Stimulated activated CD4-positive, alpha-beta T cell treated with anti-CD3 and anti-CD28 coated beads, Interleukin-1b, Interleukin-23, amount 100 ng/mL, for 4 hours (primary cell): ENCODE measurements around the gene ADAMTS12.
"Not testable (repeated sequence)": the region's sequence is repeated elsewhere in the genome, so short reads cannot be mapped to it uniquely, and the experiment has no call there.

Experiments used
- DNase-seq, 2 donors: peaks; one replicate each; pipeline ENCODE4 v3.0.0-alpha.2; 2020; ENCODE audit warnings: low read depth in 2 of 2

Gene ADAMTS12

GRCh38 chr5:33582417-33582816 is 309.4 kb downstream of the ADAMTS12 start:
- no peak for DNase-seq

- no peak for DNase-seq
Observed at GRCh38 chr5:33579789-33580188, 312.0 kb downstream of the ADAMTS12 start.

GRCh38 chr5:33579152-33579551 is 312.6 kb downstream of the ADAMTS12 start:
- DNase-seq = no peak

- no peak for DNase-seq
Observed at GRCh38 chr5:33576726-33577590, 314.8 kb downstream of the ADAMTS12 start.

- DNase-seq = no peak
Observed at GRCh38 chr5:33565324-33565723, 326.5 kb downstream of the ADAMTS12 start.

GRCh38 chr5:33563983-33564908 is 327.5 kb downstream of the ADAMTS12 start:
- DNase-seq = no peak

GRCh38 chr5:33563530-33563929 is 328.3 kb downstream of the ADAMTS12 start:
- DNase-seq = no peak

GRCh38 chr5:33558489-33558888 is 333.3 kb downstream of the ADAMTS12 start:
- no peak for DNase-seq

GRCh38 chr5:33557605-33558004 is 334.2 kb downstream of the ADAMTS12 start:
- DNase-seq = no peak

GRCh38 chr5:33556330-33557328 is 335.2 kb downstream of the ADAMTS12 start:
- DNase-seq = no peak

GRCh38 chr5:33549982-33550567 is 341.7 kb downstream of the ADAMTS12 start:
- no peak for DNase-seq

- DNase-seq = not testable (repeated sequence)
Observed at GRCh38 chr5:33539790-33540189, 352.0 kb downstream of the ADAMTS12 start.

- DNase-seq = no peak
Observed at GRCh38 chr5:33539212-33539611, 352.6 kb downstream of the ADAMTS12 start.

GRCh38 chr5:33538201-33538600 is 353.6 kb downstream of the ADAMTS12 start:
- no peak for DNase-seq

- DNase-seq = no peak
Observed at GRCh38 chr5:33537240-33537639, 354.6 kb downstream of the ADAMTS12 start.

- DNase-seq = no peak
Observed at GRCh38 chr5:33536802-33537201, 355.0 kb downstream of the ADAMTS12 start.

- DNase-seq = no peak
Observed at GRCh38 chr5:33531824-33532223, 360.0 kb downstream of the ADAMTS12 start.

GRCh38 chr5:33531037-33531298 is 360.8 kb downstream of the ADAMTS12 start:
- DNase-seq = no peak

GRCh38 chr5:33530183-33531036 is 361.4 kb downstream of the ADAMTS12 start:
- no peak for DNase-seq

GRCh38 chr5:33527696-33528095 is 364.1 kb downstream of the ADAMTS12 start:
- no peak for DNase-seq
